ENCODE results near the gene DAZ3.
"Not testable (repeated sequence)": the region's sequence is repeated elsewhere in the genome, so short reads cannot be mapped to it uniquely, and the experiment has no call there.

Gene DAZ3, protein sequence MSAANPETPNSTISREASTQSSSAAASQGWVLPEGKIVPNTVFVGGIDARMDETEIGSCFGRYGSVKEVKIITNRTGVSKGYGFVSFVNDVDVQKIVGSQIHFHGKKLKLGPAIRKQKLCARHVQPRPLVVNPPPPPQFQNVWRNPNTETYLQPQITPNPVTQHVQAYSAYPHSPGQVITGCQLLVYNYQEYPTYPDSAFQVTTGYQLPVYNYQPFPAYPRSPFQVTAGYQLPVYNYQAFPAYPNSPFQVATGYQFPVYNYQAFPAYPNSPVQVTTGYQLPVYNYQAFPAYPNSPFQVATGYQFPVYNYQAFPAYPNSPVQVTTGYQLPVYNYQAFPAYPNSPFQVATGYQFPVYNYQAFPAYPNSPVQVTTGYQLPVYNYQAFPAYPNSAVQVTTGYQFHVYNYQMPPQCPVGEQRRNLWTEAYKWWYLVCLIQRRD

DNA sequence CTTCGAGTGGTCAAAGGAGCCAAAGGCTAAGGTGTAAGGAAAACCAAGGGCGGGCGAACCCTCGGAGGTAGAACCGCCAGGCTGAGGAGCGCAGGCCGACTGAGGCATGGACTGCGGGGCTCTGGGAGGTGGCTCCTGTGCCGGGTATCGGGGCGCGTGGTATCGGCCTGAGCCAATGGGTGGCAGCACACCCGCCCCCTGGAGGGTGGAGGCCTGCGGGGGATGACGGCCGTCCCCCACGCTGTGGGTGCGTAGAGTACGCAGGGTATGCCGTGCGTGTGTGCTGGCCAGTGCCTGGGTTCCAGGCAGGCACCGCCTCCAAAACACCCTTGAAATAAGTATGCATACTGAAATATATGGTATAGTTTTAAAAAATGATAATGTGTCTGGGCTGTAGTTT is at the start of gene DAZ3:
DAZ3 (minus strand) TSS at position 101 of the 400 bp plus-strand sequence. CDS start 208 bp downstream, outside the sequence.
- DNase-seq (ENCODE audit: low read depth in 3 of 3) = not testable (repeated sequence)

DNA sequence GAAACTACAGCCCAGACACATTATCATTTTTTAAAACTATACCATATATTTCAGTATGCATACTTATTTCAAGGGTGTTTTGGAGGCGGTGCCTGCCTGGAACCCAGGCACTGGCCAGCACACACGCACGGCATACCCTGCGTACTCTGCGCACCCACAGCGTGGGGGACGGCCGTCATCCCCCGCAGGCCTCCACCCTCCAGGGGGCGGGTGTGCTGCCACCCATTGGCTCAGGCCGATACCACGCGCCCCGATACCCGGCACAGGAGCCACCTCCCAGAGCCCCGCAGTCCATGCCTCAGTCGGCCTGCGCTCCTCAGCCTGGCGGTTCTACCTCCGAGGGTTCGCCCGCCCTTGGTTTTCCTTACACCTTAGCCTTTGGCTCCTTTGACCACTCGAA is 20.4 kb upstream of the DAZ3 start, which contains the start of gene DAZ4:
DAZ4 (plus strand) TSS at position 301 of the 400 bp plus-strand sequence. CDS start 208 bp downstream, outside the sequence.
- not testable (repeated sequence) for DNase-seq (ENCODE audit: low read depth in 3 of 3)

DNA sequence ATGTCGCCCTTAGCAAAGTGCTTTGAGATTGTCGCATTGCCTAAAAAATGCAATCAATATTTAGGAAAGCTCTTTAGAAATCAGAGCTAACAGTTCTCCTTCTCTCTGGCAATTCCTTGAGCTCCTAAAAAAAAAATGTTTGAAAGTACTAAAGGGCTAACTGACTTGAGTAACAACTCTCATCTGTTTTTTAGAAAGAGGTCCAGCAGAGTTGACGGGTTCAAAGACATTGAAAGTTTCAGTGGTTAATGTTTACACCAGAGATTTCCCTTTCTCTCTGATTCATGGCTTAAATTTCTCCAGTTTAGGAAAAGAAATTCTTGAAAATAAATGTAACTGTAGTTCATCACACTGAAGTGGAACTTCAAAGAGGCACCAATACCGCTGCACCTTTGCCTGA is 11.9 kb upstream of the DAZ3 start:
- not testable (repeated sequence) for DNase-seq (ENCODE audit: low read depth in 3 of 3)

DNA sequence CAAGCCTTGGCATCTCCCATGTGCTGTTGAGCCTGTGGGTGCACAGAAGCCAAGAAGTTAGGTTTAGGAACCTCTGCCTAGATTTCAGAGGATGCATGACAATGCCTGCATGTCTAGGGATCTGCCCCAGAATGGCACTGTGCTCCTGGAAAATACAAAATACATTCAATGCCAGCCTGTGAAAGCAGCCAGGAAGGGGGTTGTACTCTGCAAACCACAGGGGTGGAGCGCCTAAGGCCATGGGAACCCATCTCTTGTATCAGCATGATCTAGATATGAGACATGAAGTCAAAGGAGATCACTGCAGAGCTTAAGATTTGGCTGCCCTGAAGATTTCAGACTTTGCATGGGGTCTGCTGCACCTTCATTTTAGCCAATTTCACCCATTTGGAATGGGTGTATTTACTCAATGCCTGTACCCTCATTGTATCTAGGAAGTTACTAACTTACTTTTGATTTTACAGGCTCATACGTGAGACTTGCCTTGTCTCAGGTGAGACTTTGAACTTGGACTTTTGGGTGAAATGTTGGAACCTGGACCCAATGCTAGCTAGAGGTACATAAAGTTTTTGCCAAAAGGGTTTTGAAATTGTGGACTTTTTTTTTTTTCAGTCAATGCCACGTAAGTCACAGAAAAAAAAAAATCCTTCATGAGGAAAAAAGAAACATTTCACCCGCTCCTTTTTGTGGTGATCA is 11.1 kb upstream of the DAZ3 start:
- DNase-seq (ENCODE audit: low read depth in 3 of 3) = not testable (repeated sequence)

DNA sequence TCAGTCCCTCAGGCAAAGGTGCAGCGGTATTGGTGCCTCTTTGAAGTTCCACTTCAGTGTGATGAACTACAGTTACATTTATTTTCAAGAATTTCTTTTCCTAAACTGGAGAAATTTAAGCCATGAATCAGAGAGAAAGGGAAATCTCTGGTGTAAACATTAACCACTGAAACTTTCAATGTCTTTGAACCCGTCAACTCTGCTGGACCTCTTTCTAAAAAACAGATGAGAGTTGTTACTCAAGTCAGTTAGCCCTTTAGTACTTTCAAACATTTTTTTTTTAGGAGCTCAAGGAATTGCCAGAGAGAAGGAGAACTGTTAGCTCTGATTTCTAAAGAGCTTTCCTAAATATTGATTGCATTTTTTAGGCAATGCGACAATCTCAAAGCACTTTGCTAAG is 8.6 kb upstream of the DAZ3 start:
- DNase-seq (ENCODE audit: low read depth in 3 of 3) = not testable (repeated sequence)

All from stimulated activated CD4-positive, alpha-beta T cell treated with anti-CD3 and anti-CD28 coated beads, TNF-alpha, amount 100 ng/mL, for 24 hours (primary cell).